Ammon's horn (tissue), 1 donor: ENCODE data around the gene OR52H1.
"Not testable (repeated sequence)": the region's sequence is repeated elsewhere in the genome, so short reads cannot be mapped to it uniquely, and the experiment has no call there.

ENCODE experiments used
- DNase-seq: peaks from one replicate; pipeline ENCODE4 v3.0.0-alpha.2; 2016; ENCODE audit warnings: low spot score

The OR52H1 gene

DNA sequence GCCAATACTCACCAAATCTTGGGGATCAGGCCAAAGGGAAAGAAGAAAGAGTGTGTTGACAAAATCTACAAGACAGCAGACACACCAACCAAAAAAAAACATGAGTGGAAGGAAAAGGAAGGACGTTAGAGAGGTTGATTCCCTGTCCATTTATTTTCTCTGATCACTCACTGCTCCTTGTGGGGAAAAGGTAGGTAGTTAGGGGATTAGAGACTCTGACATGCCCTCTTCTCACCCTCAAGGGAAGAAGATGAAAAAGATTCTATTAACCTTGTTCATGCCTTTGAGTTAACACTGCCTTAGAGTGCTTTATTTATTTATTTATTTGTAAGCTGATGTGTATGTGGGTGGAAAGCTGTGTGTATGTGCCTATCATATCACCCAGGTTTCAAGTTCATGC is at the start of gene OR52H1:
TSS of gene OR52H1 (minus strand) at position 101 of the 400 bp plus-strand sequence. CDS start 3,035 bp downstream, outside the sequence.
- no peak for DNase-seq

DNA sequence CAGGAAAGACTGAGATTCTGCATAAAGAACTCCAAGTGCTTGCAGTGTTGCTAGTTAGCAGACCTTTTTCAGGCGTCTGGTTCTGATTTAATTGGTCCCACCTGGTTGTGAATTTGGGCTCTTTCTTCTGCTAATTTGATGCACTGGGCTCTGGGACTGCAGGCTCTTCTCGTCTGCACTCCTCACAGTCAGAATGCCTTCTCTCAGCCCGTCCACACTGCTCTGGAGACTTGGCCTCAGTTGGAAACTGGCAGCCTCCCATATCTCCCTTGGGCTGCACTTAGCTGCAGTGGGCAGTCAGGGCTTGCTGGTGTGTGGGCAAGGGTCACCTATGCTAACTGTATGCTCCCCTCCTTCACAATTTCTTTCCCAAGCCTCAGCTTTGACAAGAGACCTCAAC is 49.6 kb upstream of the OR52H1 start:
- no peak for DNase-seq

DNA sequence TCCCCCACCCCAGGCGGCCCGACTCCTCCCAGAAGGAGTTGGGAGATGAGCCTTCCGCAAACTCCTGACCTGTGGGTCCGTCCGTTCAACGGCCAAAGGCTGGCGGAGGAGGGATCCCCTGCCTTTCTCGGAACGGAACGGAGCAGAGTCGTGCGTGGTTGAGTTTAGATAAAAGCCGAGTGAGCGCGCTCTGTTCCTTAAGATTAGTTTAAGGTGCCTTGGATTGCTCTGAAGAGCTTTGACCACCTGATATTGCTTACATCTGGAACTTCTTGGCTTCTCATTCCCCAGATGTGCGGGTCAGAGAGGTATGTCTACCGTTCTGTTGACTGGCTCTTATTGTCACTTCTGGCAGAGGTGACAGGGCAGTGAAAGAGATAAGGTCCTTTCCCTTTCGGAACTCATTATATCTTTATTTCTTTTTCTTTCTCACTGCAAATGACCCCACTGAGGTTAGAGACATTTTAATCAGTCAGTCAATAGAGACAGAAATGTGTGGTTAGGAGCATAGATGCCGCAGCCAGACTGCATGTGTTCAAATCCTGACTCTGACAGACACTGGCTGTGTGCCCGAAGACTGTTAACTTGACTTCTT is 48.4 kb upstream of the OR52H1 start, which contains the start of gene TRIM6:
TSS of gene TRIM6 (plus strand) at position 31 of the 595 bp plus-strand sequence. CDS start at position 292, 261 bp downstream.
- DNase-seq = peak; percentile 24

DNA sequence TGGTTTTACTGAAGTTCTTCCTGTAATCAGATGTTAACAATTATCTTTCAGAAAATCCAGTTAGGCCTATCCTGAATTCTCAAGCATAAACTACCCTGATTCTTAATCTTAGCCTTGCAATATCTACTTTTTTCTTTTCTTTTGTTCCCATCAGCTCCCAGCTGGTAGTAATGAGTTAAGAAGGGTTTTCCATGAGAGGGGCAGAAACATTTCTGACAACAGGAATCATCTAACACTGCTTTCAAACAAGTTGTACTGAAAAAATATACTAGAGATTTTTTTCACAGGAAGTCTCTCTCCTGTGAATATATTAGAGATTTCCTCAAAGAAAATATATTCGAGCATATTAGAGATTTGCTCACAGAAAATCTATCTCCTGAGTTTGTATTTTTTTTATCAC is 44.8 kb upstream of the OR52H1 start:
- no peak for DNase-seq

DNA sequence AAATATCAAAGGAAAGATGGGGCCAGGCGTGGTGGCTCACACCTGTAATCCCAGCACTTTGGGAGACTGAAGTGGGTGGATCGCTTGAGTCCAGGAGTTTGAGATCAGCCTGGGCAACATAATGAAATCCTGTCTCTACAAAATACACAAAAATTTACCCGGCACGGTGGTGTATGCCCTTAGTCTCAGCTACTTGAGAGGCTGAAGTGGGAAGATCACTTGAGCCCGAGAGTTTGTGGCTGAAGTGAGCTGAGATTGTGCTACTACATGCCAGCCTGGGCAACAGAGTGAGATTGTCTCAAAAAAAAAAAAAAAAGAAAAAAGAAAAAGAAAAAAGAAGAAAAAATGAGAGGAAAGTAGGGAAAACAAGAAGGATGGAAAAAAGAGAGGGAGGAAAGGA is 44.3 kb upstream of the OR52H1 start:
- DNase-seq = no peak

DNA sequence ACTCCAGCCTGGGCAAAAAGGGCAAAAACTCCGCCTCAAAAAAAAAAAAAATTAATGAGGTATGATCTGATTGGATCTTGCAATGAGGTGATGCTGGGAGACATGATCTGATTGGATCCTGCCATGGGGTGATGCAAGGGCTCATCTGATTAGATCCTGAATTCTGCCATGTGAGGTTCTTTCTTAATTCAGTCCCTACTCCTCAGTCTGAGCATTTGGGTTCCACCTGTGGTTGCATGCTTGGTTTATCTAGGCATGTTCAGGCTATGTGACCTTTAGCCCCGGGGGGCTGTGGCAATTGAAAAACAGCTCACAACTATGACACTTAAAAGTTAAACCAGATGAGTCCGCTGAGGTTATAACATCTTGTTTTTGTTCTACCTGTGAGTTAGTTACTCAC is 43.3 kb upstream of the OR52H1 start:
- no peak for DNase-seq

DNA sequence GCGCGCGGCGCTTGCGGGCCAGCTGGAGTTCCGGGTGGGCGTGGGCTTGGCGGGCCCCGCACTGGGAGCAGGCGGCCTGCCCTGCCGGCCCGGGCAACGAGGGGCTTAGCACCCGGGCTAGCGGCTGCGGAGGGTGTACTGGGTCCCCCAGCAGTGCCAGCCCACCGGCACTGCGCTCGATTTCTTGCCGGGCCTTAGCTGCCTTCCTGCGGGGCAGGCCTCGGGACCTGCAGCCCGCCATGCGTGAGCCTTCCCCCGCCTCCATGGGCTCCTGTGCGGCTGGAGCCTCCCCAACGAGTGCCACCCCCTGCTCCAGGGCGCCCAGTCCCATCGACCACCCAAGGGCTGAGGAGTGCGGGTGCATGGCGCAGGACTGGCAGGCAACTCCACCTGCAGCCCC is 41.6 kb upstream of the OR52H1 start:
- DNase-seq = not testable (repeated sequence)

DNA sequence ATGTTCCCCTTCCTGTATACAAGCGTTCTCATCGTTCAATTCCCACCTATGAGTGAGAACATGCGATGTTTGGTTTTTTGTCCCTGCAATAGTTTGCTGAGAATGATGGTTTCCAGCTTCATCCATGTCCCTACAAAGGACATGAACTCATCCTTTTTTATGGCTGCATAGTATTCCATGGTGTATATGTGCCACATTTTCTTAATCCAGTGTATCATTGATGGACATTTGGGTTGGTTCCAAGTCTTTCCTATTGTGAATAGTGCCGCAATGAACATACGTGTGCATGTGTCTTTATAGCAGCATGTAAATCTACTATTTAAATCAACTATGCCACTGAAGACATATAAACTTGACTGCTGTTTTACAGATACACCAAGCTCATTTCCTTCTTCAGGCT is 36.1 kb upstream of the OR52H1 start:
- DNase-seq = not testable (repeated sequence)

DNA sequence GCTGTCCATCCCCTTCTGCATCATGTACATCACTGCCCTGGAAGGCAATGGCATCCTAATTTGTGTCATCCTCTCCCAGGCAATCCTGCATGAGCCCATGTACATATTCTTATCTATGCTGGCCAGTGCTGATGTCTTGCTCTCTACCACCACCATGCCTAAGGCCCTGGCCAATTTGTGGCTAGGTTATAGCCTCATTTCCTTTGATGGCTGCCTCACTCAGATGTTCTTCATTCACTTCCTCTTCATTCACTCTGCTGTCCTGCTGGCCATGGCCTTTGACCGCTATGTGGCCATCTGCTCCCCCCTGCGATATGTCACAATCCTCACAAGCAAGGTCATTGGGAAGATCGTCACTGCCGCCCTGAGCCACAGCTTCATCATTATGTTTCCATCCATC is 32.7 kb upstream of the OR52H1 start:
- no peak for DNase-seq

DNA sequence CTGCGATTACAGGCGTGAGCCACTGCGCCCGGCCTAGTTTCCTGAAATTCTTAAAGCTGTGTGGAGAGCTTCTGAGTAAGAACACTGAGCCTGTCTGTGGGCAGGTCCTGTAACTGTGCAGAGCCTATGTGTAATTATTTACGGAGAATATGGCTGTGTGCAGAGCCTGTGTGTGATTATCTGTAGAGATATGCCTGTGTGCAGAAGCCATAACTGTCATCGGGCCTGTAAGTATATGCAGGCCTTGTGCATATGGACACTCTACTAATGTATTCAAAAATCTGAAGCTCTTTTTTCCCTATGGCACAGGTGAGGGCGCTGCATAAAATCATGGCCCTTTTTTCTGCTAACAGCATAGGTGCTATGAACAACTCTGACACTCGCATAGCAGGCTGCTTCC is 32.2 kb upstream of the OR52H1 start, which contains the start of gene OR52B6:
TSS of gene OR52B6 (plus strand) at position 301 of the 400 bp plus-strand sequence. CDS start at position 301, 0 bp downstream.
- no peak for DNase-seq

DNA sequence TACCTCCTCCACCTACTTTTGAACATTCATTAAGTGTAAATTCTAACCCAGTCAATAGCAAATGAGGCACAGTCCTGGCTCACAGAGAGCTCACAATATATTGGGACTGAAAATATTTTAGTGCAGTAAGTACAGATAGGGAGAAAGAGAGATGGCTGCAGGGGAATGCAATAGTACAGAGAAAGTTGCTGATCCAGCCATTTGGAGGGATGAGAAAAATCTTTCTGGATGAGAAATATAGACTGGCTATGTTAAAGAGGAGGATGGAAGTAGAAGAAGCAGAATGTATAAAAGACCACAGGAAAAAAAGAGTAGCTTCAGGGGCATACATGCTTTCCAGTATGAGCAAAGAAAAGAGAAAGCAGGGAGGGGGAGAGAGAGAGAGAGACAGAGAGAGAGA is 28.8 kb upstream of the OR52H1 start:
- DNase-seq = no peak

DNA sequence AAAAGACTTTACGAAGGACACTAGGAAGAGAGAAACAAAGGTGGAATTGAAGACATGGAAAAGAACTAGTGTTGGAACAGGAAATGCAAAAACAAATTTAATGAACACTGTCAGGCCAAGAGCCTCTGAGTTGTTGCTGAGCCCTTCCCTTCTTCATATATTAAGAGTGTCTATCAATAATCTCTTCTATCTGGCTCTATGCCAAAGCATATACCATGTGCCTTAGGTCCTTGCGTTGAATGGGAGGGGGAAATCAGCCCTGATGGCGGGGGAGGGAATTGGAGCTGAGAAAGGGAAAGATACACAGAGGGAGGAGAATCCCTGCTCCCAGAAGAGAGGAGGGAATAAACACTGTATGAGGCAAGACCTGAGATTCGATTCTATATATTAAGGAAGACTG is 26.8 kb upstream of the OR52H1 start:
- no peak for DNase-seq

DNA sequence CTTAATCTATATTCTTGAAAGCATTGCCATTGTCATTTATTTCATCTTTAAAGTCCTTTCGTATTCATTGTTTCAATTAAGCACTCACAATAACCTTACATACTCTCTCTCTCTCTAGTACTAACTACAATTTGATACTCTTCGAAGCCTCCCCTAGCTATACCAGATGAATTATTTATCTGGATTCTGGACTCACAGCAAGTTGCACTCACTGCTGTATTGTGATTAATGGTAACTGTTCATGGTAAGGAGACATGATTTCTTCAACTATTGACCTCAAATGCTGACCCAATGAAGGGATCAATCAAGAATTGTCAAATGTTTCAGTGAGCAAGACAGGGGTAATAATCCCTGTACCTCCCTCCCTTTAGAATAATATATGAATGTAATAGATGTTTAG is 26.3 kb upstream of the OR52H1 start:
- DNase-seq = no peak

DNA sequence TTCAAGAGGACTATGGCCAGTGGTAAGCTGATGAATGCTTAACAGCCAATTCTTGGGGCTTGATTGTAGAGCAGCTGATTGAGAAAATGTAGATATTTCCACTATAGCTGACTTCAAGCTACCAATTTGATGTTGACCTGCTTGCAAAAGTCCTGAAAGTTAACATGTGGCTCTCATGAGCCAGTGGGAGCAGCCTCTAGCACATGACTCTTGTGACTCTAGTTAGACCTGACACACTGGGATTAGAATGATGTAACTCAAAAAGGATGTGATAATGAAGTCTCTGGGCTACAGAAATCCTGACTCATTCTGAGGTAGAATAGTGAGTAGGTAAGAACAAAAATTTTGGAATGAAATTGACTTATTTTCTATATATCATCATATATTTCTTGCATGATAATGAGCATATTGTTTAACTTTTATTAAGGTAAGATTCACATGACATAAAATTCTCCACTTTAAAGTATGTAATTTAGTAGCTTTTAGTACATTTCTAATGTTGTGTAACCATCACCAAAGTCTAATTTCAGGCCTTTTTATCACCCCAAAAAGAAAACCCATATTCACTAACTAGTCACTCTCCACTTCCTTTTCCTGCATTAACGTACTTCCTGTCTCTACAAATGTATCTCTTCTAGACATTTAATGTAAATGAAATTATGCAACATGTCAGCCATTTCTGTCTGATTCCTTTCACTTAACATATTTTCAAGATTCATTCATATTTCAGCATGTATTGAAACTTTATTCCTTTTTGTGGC is 16.1 kb upstream of the OR52H1 start:
- DNase-seq = no peak

DNA sequence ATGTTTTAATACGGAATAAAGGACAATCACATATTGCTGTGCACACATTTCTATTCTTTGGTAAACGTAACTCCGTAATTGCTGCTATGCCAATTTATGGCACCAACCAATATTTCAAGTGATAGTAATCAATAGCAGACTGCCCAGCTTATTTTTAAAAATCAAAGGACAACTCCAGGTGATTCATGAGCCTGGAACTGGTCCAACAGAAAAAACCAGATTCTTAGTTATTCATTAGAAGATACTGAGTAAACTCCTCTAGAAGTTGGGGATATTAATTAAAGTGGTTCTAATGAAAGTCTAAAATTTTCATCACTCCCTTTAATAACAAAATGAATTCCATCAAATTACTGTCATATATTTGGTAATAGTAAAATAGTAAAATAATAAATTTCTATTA is 9.4 kb upstream of the OR52H1 start:
- no peak for DNase-seq

DNA sequence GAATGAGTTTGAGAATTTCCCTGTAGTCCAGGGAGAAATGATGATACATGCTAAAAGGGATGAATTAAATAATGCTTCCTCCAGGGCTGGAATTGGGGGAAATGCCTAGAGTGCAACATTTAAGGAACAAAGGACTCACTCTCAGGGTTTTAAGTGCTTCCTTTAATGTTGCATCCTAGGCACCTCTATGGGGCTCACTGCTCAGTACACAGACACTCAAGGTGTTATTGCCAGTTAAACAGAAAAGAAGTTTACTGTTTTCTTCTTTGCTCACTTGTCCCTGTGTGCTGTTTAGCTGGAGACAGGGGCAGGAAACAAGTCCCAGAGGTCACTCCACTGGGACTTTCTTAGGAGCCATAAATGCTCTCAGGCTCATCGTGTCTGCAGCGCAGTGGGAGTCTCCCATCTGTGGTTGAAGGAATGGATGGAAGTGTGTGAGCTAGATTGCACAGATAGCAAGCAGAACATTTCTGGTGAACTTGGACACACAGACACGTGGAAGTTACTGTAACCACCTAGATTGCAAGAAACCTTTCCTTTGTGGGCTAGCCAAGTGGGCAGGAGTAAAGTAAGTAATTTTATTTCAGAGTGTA is 8.4 kb upstream of the OR52H1 start:
- no peak for DNase-seq

DNA sequence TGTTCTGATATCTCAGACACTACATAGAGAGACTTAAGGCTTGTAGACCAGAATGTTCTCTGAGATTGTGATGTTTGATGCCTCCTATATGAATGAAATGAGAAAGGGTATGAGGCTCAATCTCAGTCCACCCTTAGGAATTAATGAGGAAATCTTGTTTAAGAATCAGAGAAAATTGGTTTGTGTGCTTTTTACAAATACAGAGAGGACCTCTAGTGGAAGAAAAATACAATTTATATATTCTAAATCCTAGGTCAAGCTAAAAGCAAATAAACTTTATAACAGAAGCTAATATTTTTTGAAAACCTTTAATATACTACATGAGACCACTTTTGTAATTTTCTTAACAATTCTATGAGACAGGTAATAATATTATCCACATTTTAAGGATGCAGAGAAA is 5.0 kb upstream of the OR52H1 start:
- no peak for DNase-seq

DNA sequence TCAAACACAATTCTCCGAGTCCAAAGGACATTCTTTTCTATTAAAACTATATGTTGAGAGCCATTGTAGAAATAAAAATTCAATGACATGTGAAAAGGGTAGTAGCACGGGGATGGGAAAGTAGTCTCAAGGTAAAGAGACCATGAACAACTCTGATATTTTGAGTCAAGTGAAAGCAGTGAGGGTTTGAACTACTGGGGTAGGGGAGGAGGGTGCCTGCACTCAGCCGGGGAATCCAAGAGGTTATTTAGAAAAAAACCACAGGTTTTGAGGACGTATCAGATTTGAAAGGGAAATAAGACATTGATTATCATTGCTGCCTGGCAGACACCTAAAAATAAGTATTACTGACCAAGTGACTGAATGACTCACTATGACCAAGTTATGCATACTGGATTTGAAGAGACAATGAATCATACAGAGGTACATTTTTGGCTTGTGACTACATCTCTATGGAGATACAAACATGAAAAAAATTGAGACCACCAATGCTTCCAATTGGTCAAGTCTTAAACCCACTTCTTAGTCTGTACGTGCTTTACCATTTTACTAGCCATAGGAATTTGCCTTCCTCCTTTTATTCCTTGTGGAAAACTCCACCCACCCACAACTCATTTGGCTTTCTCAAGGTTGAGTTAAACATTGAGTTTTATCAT is 2.2 kb upstream of the OR52H1 start:
- no peak for DNase-seq

DNA sequence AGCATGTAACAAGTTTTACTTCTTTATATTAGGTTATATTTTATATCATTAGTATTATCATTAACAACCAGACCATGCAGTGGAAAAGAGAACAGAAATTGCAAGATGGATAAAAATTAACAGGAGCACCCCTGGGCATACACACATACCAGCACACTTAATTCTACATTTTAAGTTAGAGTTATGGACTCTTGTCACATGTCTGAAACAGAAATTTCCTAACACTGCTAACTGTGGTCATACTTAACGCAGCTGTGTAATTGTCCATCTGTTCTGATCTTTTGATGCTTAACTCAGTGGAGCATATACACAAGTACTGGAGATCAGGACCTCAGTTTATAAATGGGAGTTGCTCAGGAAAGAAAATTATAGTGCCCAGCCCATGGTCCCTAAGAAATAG is 358 bp downstream of the OR52H1 start:
- no peak for DNase-seq

DNA sequence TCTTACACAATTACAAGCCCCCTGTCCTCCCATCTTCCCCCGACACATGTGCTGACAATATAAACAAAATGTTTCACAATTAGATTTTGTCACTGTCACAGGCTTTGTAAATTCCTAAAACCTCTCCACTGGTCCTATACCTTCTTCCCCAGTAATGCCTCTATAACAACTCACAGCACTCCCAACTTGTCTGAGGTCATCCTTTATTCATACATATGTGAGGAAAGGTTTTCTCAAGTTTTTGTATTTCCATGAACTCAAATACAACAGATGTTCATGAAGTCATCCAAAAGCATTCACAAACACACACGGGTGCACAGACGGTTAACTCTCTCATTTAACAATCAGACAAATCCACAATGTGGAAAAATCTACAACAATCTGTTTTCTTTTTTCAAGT is 1.9 kb downstream of the OR52H1 start:
- no peak for DNase-seq

DNA sequence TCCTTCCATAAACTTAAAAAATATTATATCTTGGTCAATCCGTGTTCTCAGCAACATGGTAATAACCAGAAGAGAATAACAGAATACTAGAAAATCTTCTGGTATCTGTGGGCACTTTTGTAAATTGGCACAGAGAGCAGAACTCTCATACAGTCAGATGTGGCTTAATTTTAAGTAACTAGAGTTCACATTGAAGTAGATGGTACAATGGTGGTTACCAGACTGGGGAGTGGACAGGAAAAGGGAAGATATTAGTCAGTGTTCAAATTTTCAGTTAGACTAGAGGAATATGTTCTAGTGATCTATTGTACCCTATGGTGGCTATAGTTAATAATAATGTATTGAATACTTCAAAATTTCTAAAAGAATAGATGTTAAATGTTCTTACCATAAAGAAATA is 6.9 kb downstream of the OR52H1 start:
- DNase-seq = no peak

DNA sequence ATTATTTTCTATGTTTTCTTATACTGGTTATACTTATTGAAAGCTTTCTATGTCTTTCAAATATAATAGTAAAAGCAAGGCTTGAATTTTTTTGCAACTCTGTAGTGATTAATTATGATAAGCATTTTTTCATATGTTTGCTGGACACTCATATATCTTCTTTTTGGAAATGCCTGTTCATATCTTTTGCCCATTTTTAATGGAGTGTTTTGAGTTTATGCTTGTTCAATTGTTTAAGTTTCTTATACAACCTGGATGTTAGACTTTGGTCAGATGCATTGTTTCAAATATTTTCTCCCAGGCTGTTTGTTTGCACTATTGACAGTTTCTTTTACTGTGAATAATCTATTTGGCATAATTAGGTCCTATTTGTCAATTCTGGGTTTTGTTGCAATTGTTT is 11.9 kb downstream of the OR52H1 start:
- no peak for DNase-seq

DNA sequence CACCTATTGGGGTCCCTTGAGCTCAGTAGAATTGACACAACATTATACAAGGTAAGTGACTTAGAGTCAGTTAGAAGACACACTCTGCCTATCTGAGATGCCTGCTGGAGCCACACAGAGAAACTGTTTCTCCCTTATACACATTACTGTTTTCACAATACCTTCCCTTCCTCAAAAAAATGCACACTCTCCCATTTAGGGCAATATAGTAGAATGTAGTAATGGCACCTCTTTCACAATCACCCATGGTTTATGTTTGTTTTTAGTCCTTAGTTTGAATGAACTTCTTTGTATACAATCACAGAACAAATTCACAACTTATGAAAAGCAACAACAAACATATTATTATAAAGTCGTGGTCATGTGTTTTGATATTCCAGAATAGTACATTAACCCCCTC is 14.3 kb downstream of the OR52H1 start:
- no peak for DNase-seq
